HG02571 (cell line): Measurements from ENCODE around the gene CYP39A1.

Experiments
- ATAC-seq: cut with Tn5 transposase; IDR thresholded peaks from one replicate; pipeline ENCODE4 v1.9.1; 2021; ENCODE audit warnings: mild to moderate bottlenecking, moderate library complexity; ENCODE audit not compliant: unreplicated experiment

CYP39A1 gene

DNA sequence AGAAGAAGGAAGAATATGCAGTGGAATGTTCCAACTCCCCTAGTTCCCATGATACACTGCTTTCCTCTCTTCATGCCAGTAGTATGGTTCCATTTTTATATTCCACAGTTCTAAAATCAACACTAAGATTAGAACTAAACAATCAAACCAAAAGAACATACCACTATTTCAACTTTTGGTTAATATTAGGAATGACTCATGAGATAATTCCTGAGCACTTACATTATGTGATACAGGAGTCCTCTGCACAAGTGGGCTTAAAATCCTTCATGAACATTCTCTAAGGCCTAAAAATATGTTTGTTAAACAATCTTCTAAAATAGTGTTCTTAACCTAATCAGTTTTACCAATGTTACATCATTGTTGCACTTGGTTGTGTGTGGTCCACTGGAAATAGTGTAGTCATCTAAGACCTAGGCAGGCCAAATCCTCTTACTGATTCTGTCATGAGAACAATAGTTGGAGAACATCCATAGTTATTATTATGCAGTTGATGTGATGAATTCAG, 131.1 kb downstream of the CYP39A1 start:
- ATAC-seq = no peak

GRCh38 chr6:46517202-46517601, 135.4 kb downstream of the CYP39A1 start:
- no peak for ATAC-seq

- no peak for ATAC-seq
Observed at GRCh38 chr6:46513533-46513932, 139.1 kb downstream of the CYP39A1 start.

- no peak for ATAC-seq
Observed at GRCh38 chr6:46511320-46511719, 141.3 kb downstream of the CYP39A1 start.

- no peak for ATAC-seq
Observed at GRCh38 chr6:46510651-46511050, 142.0 kb downstream of the CYP39A1 start.

GRCh38 chr6:46509981-46510510, 142.6 kb downstream of the CYP39A1 start:
- ATAC-seq = no peak

GRCh38 chr6:46509063-46509462, 143.6 kb downstream of the CYP39A1 start:
- ATAC-seq = no peak

DNA sequence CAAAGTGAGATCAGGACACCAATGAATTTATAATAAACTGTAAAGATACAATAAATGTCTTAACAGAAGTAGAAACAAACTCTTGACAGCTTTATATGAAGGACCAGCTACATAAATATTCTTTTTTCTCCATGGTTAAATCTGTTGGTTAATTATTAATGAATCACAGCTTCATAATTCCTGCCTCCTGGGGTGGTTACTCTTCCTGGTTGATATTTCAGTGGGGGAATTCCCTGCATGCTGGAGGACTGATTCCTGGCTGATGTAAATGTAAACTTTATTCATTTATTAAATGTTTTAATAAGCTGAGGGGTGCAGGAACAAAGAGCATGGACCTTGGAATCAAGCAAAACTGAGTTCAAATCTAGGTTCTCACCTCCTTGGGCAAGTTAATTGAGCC, 145.2 kb downstream of the CYP39A1 start:
- ATAC-seq = no peak

DNA sequence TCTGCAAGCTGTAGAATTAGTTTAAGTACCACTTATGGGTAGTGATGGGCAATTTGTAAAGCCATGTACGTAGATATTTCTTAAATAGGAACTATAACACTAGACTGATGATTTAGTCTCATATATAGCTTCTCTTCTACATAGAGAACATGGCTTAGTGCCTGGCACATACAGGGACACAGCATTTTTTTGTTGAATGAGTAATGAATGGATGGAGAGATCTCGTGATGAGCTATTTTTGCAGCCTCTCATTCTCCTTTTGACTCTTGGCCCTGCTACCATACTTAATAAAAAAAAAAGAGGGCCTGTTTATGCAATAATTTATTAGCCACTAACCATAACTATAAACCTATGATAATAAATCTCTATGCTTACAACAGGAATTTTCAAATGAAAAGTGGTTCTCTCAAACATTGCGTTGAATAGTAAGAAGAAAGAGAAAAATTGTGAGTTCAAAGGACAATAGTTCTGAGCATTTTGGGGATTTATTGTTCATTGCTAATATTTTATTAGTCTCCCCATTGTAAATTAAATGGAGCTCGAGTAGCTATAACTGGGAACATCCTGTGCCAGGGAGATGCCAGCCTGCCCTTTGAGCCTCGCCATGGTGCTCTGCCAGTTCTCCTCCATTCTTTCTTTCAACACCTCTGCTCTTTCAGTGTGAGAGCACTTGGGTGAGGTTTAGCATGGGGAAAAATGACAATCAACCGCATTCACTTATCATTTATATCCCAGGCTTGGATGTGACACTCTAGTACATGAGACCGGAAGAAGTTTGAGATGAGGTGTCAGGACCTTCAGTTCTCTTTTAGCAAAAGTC, 146.7 kb downstream of the CYP39A1 start:
- no peak for ATAC-seq

GRCh38 chr6:46504242-46504641, 148.4 kb downstream of the CYP39A1 start:
- ATAC-seq = no peak

GRCh38 chr6:46502486-46503119, 150.0 kb downstream of the CYP39A1 start:
- ATAC-seq = no peak

DNA sequence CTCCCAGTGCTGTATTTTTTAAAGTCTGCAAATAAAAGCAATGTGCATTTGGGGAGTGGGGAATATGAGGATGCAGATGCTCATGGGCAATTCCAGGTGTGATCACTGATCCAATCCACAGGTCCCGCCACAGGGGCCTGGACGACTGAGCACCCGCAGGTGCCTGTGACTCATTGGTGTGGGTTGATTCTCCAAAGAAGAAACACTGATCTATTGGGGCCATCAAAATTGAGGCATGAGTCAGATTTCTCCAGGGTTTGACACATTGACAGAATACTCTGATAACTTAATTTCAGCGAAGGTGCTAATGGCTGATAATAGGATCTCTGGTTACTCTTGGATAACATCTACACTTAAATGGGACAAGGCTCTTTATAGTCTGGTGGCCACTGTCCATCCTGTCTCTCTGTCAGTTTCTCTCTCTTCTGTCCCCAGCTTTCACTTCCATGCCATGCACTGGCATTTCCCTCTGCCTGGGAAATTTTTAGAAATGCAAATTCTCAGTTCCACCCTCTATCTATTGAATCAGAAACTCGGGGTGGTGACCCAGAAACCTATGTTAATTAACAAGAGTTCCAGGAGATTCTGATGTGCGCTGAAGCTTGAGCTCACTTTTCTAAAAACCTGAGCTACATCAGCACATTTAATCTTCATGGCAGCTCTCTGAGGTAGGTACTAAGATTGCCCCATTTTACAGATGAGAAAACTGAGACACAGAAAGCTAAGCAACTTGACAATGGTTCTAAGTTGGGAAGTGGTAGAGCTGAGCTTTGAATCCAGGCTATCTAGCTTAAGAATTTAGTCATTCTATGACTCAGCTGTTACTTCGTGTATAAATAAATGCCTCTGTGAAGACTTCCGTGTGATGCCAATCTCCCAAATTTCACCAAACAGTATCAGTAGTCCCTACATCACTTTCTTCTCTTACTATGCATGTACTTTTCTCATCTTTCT, 151.2 kb downstream of the CYP39A1 start:
- no peak for ATAC-seq

DNA sequence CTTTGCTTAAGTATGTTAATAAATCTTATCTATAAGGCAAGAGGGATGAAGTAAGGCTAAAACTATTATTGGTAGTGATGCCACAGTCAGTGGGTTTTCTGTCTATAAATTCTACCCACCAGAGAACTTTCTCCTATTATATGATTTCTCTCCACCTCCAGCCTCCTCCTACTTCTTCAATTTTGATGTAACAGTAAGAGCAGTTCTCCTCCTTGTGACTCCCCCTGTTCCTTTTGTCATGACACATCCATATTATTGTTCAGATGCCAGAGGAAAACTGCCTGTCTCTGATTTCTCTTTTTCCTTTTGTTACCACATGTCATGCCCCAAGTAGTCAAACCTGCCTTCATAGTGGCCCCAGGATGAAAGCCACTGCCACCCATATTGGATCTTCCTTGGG, 152.2 kb downstream of the CYP39A1 start:
- no peak for ATAC-seq
